Skeletal muscle satellite cell (primary cell): ENCODE data around the gene ZBTB22.

Experiments
- H3K27me3 ChIP-seq: 2 replicates; pipeline ENCODE4 v1.7.0; 2013; ENCODE audit warnings: low read length; ENCODE audit not compliant: control insufficient read depth, insufficient read depth
- H3K36me3 ChIP-seq: 2 replicates; pipeline ENCODE4 v1.7.0; 2013; ENCODE audit warnings: mild to moderate bottlenecking, control low read depth, low read length; ENCODE audit not compliant: insufficient read depth
- H3K4me1 ChIP-seq: 2 replicates; pipeline ENCODE4 v1.7.0; 2013; ENCODE audit warnings: low read length; ENCODE audit not compliant: control insufficient read depth, insufficient read depth
- H3K4me2 ChIP-seq: 2 replicates; pipeline ENCODE4 v1.7.0; 2013; ENCODE audit warnings: mild to moderate bottlenecking, low read length
- H3K4me3 ChIP-seq: 2 replicates; pipeline ENCODE4 v1.7.0; 2013; ENCODE audit warnings: low read length
- H3K9ac ChIP-seq: 2 replicates; pipeline ENCODE4 v1.7.0; 2013; ENCODE audit warnings: mild to moderate bottlenecking, low read depth, low read length, moderate library complexity
- H3K9me3 ChIP-seq: replicated peaks from 2 replicates; pipeline ENCODE4 v1.7.0; 2013; ENCODE audit warnings: mild to moderate bottlenecking, control low read depth, low read length

ZBTB22 gene

GRCh38 chr6:33296797-33297405 lies 20.6 kb downstream of the ZBTB22 start:
- peak overlapping the region; percentile 77 for H3K9ac ChIP-seq
- peak overlapping the region; percentile 87 for H3K4me3 ChIP-seq
- H3K9me3 ChIP-seq, result no peaks in the 10 kb centered on the region
- H3K4me1 ChIP-seq, result peaks cover 6% of the 10 kb centered on the region
- H3K4me2 ChIP-seq, result peak overlapping the region; percentile 89
- no peaks in the 10 kb centered on the region for H3K27me3 ChIP-seq
- peaks cover 10% of the 10 kb centered on the region for H3K36me3 ChIP-seq

GRCh38 chr6:33295621-33296369 lies 21.7 kb downstream of the ZBTB22 start:
- peaks cover 6% of the 10 kb centered on the region for H3K4me1 ChIP-seq
- H3K27me3 ChIP-seq, result no peaks in the 10 kb centered on the region
- H3K4me3 ChIP-seq, result no peak overlapping the region
- no peaks in the 10 kb centered on the region for H3K9me3 ChIP-seq
- H3K4me2 ChIP-seq, result no peak overlapping the region
- no peak overlapping the region for H3K9ac ChIP-seq
- peaks cover 15% of the 10 kb centered on the region for H3K36me3 ChIP-seq

GRCh38 chr6:33294086-33294823 lies 23.3 kb downstream of the ZBTB22 start:
- Histone ChIP-seq H3K9me3 (no peaks in the 10 kb centered on the region), H3K4me1 (peaks cover 13% of the 10 kb centered on the region), H3K4me3 (no peak overlapping the region), H3K27me3 (no peaks in the 10 kb centered on the region), H3K36me3 (peaks cover 15% of the 10 kb centered on the region), H3K9ac (no peak overlapping the region), H3K4me2 (no peak overlapping the region)

- H3K9ac ChIP-seq, result no peak overlapping the region
- peaks cover 17% of the 10 kb centered on the region for H3K4me1 ChIP-seq
- H3K36me3 ChIP-seq, result peaks cover 15% of the 10 kb centered on the region
- no peaks in the 10 kb centered on the region for H3K9me3 ChIP-seq
- H3K27me3 ChIP-seq, result no peaks in the 10 kb centered on the region
- H3K4me3 ChIP-seq, result no peak overlapping the region
- no peak overlapping the region for H3K4me2 ChIP-seq
Measured at GRCh38 chr6:33292996-33293682, 24.4 kb downstream of the ZBTB22 start.

- peak overlapping the region; percentile 98 for H3K4me3 ChIP-seq
- peaks cover 16% of the 10 kb centered on the region for H3K4me1 ChIP-seq
- peak overlapping the region; percentile 93 for H3K4me2 ChIP-seq
- peaks cover 33% of the 10 kb centered on the region for H3K36me3 ChIP-seq
- H3K27me3 ChIP-seq, result no peaks in the 10 kb centered on the region
- peak overlapping the region; percentile 90 for H3K9ac ChIP-seq
- no peaks in the 10 kb centered on the region for H3K9me3 ChIP-seq
Measured at GRCh38 chr6:33290459-33290858, 27.1 kb downstream of the ZBTB22 start.

GRCh38 chr6:33289784-33290315 lies 27.7 kb downstream of the ZBTB22 start:
- no peaks in the 10 kb centered on the region for H3K27me3 ChIP-seq
- peak overlapping the region; percentile 93 for H3K4me2 ChIP-seq
- peaks cover 38% of the 10 kb centered on the region for H3K36me3 ChIP-seq
- no peaks in the 10 kb centered on the region for H3K9me3 ChIP-seq
- H3K4me1 ChIP-seq, result peaks cover 16% of the 10 kb centered on the region
- peak overlapping the region; percentile 90 for H3K9ac ChIP-seq
- H3K4me3 ChIP-seq, result peak overlapping the region; percentile 98

- Histone ChIP-seq H3K36me3 (peaks cover 43% of the 10 kb centered on the region), H3K9ac (peak within 1 kb of the TSS; percentile 90), H3K4me1 (peaks cover 16% of the 10 kb centered on the region), H3K9me3 (no peaks in the 10 kb centered on the region), H3K4me3 (peak within 1 kb of the TSS; percentile 98), H3K27me3 (no peaks in the 10 kb centered on the region), H3K4me2 (peak within 1 kb of the TSS; percentile 93)
Measured at GRCh38 chr6:33288921-33289783, 28.4 kb downstream of the ZBTB22 start, which contains the start of the genes PFDN6 and WDR46. Gene PFDN6 (plus strand): TSS chr6:33289601. CDS start chr6:33289857, 256 bp downstream. Gene WDR46 (minus strand): TSS chr6:33289239. CDS start chr6:33289170, 69 bp downstream.

GRCh38 chr6:33288141-33288920 lies 29.2 kb downstream of the ZBTB22 start:
- H3K36me3 ChIP-seq, result peaks cover 51% of the 10 kb centered on the region
- H3K9me3 ChIP-seq, result no peaks in the 10 kb centered on the region
- peak overlapping the region; percentile 90 for H3K9ac ChIP-seq
- peak overlapping the region; percentile 93 for H3K4me2 ChIP-seq
- no peaks in the 10 kb centered on the region for H3K27me3 ChIP-seq
- H3K4me1 ChIP-seq, result peaks cover 16% of the 10 kb centered on the region
- peak overlapping the region; percentile 98 for H3K4me3 ChIP-seq

- Histone ChIP-seq H3K9me3 (no peaks in the 10 kb centered on the region), H3K36me3 (peaks cover 56% of the 10 kb centered on the region), H3K9ac (no peak overlapping the region), H3K27me3 (no peaks in the 10 kb centered on the region), H3K4me1 (peaks cover 16% of the 10 kb centered on the region), H3K4me3 (peak overlapping the region; percentile 98), H3K4me2 (peak overlapping the region; percentile 93)
Measured at GRCh38 chr6:33286946-33287914, 30.3 kb downstream of the ZBTB22 start.
